Endometrial microvascular endothelial cells (primary cell): ENCODE results near the gene KDM5C. TPM values are rescaled to one million over a fixed set of nuclear protein-coding genes. Genes with fewer than 3 reads are reported as not detected.

ENCODE experiments used
- in situ Hi-C: cut with HindIII; loops from 2 replicates; pipeline ENCODE4 v1.10.0; 2017; ENCODE audit warnings: low sequenced_read_pairs, low pct_unique_long_range_greater_than_20kb; ENCODE audit errors: inconsistent ontology term
- total RNA-seq: library from RNA; depleted of rRNA; stranded (reverse); fragments of >200 nt; gene quantifications from one replicate; pipeline ENCODE4 v1.2.3, GENCODE V29; 2015; ENCODE audit errors: inconsistent ontology term

Gene KDM5C
- total RNA-seq: 61.4 TPM

- in situ Hi-C loops: no loop called here
These were observed at the start of gene KDM5C for GRCh38 chrX:53224860-53225797. Gene KDM5C (minus strand): TSS chrX:53225207. CDS start chrX:53224889, 318 bp downstream.

GRCh38 chrX:53272808-53273337 is 47.9 kb upstream of the KDM5C start:
- in situ Hi-C loops: no loop called here

DNA sequence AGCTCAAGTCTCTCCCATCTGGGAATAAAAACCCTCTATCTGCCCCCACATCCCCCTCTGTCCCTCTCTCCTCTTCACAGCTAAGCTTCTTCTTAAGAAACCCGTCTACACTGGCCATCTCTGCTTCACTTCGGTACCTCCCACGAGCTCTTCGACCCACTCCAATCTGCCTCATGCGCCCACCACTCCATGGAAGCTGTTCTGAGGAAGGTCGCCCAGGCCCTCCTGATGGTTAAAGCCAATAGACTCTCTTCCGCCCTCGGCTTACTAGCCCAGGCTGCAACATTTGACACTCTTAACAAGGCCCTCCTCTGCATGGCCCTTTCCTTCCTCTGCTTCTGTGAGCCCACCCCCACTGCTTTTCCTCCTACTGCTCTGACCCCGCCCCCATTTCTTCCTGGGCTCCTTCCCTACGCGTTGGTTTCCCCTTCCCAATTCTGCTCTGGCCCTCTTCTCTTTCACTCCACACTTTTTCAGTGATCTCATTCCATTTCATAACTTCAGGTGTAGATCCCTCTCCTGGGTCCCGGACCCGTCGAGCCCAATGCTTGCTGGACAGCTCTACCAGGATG is 44.6 kb upstream of the KDM5C start:
- in situ Hi-C loops: no loop called here

DNA sequence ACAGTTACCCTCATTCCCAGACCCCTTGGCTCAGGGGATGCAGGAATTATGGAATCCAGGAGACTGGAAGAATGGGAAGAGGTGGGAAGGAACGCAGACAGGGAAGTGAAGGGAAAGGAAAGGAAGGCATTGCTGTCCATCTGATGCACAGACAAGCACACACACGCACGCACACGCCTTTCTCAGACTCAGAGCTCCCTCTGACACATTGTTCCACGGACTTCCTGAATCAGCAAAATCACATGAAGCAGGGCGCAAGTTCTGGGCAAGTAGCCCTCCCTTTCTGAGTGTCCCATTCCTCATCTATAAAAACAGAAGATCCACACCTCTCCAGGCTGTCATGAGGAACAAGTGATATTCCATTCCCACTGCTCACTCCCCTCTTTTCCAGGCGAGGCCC is 43.2 kb upstream of the KDM5C start:
- in situ Hi-C loops: no loop called here

GRCh38 chrX:53266914-53267313 is 41.9 kb upstream of the KDM5C start:
- in situ Hi-C loops: no loop called here

- in situ Hi-C loops: no loop called here
These were observed 41.0 kb upstream of the KDM5C start for GRCh38 chrX:53265771-53266574.

GRCh38 chrX:53263597-53264094 is 38.6 kb upstream of the KDM5C start:
- in situ Hi-C loops: no loop called here

DNA sequence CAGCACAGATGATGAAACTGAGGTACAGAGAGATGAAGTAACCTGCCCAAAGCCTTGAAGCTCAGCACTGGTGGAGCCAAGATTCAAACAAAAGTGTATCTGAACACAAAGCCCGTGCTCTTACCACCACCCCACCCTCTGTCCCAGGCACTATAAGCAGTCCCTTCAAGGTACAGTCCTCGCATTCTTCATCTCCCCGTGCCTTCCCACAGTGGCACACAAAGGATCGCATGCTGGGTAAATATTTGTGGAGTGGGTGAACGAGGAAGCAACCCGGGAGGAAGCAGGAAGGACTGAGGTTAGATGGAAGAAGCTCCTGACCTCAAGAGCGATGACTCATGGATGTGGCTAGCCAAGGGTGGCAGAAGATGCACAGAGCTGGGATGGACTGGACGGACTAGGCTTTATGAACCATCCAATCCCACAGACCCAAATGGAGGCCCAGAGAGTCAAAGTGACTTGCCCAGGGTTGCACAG is 37.9 kb upstream of the KDM5C start:
- in situ Hi-C loops: no loop called here

GRCh38 chrX:53262189-53262917 is 37.3 kb upstream of the KDM5C start:
- in situ Hi-C loops: no loop called here

DNA sequence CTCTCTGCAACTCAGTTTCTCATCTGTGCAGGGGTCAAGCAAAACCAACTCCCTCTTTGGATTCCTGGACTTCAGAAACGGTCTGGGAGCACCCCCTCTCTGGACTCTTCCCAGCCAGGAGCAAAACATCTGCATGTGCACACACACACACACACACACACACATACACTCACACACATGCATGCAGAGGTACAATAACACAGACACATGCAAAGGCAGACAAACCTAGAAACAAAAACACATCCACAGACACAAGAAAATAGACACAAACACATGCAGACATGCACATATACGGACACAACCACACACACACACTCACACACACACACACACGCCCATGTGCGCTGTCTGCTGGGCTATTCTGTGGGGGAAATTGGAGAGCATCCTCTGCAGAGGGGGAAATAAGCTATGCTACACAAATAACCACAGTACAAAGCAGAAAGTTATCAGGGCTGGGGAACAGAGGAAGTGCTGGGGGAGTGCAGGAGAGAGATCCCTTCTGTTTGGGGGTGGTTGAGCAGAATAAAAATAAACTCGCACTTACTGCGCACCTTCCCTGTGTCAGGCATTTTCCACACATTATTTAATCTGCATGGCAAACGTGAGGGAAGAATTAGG is 36.5 kb upstream of the KDM5C start:
- in situ Hi-C loops: no loop called here

DNA sequence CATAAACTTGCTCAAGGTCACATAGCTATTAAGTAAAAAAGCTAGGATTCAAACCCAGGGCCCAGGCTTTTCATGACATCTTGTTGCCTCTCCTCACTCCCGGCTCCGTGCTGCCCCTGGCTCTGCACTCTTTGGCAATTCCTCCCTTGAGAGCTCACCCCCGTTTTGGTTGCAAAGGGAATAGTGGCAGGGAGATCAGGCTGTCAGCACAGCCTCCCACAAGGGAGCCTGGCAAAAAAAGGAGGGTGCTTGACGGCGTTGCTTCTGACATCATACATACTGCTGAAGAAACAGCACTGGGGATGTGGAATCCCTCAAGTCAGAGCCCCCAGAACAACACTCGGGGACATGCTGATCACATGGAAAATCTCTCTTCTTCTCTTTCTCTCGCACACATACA is 35.8 kb upstream of the KDM5C start:
- in situ Hi-C loops: no loop called here

- in situ Hi-C loops: no loop called here
These were observed 32.8 kb upstream of the KDM5C start for GRCh38 chrX:53257670-53258423.

DNA sequence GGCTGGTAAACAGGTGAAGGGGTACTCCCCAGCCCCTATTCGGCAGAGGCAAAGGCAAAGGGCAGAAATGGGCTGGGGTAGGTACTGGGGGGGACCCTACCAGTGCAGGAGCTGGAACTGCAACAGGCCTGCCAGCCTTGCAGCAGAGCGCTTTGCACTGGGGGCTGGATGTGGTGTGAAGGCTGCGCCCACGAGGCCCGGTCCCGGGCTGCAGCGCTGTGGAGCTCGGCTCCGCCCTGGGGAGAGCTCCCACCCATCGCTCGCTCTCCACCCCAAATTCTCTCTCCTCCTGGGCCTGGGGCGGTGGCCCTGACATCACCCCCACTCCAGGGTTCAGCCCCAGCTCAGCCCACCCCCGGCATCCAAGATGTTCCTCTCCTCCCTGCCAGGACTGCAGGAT is 32.2 kb upstream of the KDM5C start:
- in situ Hi-C loops: no loop called here

DNA sequence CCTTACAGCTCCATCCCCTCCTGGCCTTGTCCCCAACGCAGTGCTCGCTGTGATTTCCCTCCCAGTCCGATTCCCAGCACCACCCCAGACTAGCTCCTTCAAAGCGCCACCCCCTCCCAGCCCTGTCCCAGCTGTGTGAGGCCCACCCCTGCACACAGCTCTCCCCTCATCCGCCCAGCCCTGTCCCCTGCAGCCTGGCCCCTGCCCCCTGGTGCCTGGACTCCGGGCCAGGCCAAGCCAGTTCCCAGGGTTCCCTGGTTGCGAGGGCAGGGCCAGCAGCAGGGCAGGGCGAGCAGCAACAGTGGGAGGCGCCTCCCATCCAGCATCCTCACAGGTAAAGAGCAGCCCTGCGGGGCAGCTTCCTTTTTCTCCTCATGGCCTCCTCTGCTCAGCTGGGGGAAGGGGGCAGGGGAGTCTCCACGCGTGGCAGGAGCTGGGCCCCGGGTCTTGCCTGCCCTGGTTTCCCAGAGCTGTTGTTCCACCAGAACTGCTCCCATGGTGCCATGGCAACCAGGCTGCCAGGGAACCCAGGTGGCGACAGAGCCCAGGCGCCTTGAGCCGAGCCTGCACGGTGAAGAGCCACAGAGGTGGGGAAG is 31.5 kb upstream of the KDM5C start:
- in situ Hi-C loops: no loop called here

DNA sequence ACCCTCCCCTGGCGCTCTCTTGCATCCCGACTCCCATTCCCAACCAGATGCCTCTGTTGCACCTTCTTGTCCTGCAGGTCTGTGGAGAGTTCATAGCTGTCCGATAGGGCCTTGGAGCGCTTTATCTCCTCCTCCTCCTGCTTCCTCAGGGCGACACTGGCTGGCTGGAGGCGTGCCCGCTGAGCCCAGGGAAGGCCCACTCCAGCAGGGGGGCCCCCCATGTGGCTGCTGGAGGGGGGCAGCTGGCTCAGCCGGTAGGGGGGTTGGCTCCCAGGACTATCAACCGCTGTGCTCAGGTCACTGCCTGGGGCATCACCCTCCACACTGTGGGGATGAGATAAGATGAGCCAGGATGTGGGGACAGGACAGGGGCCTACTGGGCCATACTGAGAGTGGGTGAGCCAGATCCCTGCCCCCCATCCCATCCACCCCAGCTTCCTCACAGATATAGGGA is 30.8 kb upstream of the KDM5C start:
- in situ Hi-C loops: no loop called here

DNA sequence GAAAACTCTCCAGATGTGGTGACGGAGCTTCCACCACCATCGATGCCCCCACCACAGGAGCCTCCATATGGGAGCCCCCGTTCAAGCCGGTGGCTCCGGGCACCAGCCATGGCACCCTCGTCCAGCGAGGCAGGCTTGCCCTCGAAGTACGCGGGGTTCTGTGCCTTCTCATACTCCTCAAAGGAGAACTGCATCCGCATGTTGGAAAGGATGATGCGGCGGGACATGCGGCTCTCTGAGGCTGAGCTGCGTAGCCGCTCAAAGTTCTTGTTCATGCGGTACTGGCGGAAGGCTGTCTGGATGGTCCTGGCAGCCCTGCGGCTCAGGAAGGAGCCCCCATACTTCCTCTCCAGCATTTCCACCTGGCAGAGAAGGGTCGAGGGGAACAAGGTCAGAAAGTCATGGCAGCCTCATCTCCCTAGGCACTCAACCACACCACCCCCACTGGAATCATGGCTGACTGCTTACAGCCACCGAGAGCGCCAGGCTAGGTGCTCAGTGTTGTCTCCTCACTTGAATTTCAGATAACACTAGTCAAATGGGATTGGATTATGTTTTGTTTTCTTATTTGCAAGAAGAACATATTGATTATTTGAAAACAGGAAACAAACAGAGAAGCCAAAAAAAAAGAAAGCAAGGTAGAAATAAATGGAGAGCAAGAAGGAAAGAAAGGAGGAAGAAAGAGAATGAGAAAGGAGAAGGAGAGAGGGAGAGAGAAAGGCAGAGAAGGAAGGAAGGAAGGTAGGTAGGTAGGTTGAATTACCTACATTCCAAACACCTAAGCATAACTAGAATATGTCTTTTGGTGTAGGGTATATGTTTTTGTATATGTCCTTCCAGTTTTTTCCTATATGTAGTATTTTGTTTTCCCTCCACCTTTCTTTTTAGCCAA is 29.8 kb upstream of the KDM5C start:
- in situ Hi-C loops: no loop called here
